Measurements from ENCODE around the gene PTH1R. TPM values are rescaled to one million over a fixed set of nuclear protein-coding genes. Genes with fewer than 3 reads are reported as not detected.

PTH1R gene
- total and polyA plus RNA-seq, 11 donors, result 2.1 to 23.4 (median 6.5) TPM

DNA sequence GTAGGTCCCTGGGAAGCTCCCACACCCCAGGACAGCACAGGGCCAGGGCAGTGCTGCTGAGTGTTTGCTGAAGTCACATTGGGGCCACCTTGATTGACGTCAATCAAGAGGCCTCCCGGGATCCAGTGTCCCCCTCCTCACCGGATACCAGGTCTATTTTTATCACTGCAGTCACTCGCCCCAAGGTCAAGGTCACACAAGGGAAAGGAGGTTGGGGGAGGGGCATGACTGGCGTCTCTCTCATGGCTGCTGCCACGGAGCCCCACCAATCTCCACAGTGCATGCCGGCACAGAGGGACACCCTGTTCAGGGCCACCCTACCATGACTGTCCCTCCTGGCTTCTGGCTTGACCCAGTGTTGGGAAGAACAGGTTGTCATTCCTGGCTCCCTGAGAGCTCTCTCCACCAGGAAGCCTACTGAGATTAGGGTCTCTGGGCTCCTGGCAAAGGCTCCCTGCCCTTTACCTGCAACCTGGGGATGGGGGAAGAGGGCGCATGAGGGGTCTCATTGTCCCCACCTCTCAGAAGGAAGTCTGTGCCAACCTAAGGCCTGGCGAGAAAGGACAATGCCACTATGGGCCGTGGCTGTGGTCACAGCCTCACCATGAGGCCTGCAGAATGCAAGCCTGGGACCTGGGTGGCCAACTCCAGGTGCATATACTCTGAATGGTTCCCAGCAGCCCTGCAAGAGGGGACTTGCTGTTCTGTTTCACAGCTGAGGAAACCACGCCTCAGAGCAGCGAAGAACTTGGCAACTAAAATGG lies 15.7 kb upstream of the PTH1R start:
- H3K27me3 ChIP-seq, result no peaks in the 10 kb centered on the region
- TF ChIP-seq CTCF (IDR thresholded peaks at IDR 0.05), result no peak
- TF ChIP-seq POLR2A (IDR thresholded peaks at IDR 0.05), result peak in 1 of 2 donors; percentile 28
- H3K9me3 ChIP-seq, result no peaks in the 10 kb centered on the region
- intact Hi-C loops (cut with DNase I), result loop anchor here in 3 of 10 donors (5.0 to 10.0 kb wide), 3 partner anchors 157 to 463 kb away; partner anchors contain the start of gene TMIE (in 1 of the 3)
- H3K4me1 ChIP-seq, result peaks cover 0 to 59% (median 9%) of the 10 kb centered on the region in 12 donors
- H3K4me3 ChIP-seq, result peak overlapping the region; percentile 49 to 86 (median 64)
- peak; percentile 16 to 46 (median 26) for ATAC-seq
- peak overlapping the region; percentile 83 to 100 (median 96) for H3K27ac ChIP-seq
- peaks cover 0 to 41% (median 30%) of the 10 kb centered on the region in 9 donors for H3K36me3 ChIP-seq
- DNase-seq, result peak; percentile 75 to 87 (median 79)
- WGBS, 4 donors, result 32 to 45% (median 39%) methylated on average over 10 to 12 of the region's 12 CpGs

DNA sequence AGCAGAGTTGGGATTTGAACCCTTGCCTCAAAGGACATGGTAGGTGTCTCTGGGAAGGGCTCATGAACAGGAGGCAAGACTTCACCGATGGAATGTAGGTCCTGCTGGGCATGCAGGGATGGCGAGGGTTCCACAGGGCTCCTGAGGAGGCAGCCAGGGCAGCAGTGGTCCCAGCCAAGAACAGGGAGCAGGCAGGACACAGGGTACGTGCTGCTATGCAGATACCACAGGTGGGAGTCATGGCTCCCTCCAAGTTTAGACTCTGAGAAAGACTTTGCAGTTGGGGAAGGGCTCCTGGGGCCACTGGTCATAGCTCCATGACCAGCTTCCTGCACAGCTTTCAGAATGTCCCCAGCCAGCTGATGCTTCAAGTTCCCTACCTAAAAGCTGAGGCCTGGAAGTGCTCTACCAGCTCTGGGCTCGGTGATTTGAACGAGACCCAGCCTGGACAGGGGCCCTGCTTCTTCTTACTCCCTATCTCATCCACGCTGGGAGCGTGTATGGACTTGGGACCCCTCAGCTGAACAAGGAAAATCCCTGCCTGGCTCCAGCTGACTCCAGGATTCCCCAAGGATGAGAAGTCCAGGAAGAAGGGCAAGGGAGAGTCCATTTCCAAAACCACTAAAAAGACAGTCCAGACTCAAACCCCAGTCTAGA lies 15.0 kb upstream of the PTH1R start:
- no peak for TF ChIP-seq POLR2A (IDR thresholded peaks at IDR 0.05)
- TF ChIP-seq CTCF (IDR thresholded peaks at IDR 0.05), result no peak
- WGBS, 4 donors, result 44 to 56% (median 52%) methylated on average over 7 of the region's 7 CpGs
- no peaks in the 10 kb centered on the region for H3K9me3 ChIP-seq
- peaks cover 5 to 66% (median 16%) of the 10 kb centered on the region in 12 donors for H3K4me1 ChIP-seq
- ATAC-seq, result no peak
- H3K36me3 ChIP-seq, result peaks cover 0 to 34% (median 23%) of the 10 kb centered on the region in 9 donors
- H3K4me3 ChIP-seq, result peak overlapping the region; percentile 49 to 86 (median 64)
- peak; percentile 11 to 55 (median 32) for DNase-seq
- intact Hi-C loops (cut with DNase I), result loop anchor here in 3 of 10 donors (5.0 to 10.0 kb wide), 3 partner anchors 158 to 462 kb away; partner anchors contain the start of gene TMIE (in 1 of the 3)
- no peaks in the 10 kb centered on the region for H3K27me3 ChIP-seq
- H3K27ac ChIP-seq, result peak overlapping the region; percentile 83 to 100 (median 96)

- intact Hi-C loops (cut with DNase I), result loop anchor here in 3 of 10 donors (5.0 to 10.0 kb wide), 3 partner anchors 159 to 461 kb away; partner anchors contain the start of gene TMIE (in 1 of the 3)
- DNase-seq (peak; percentile 70 to 91 (median 82)), ATAC-seq (peak; percentile 47 to 62 (median 57))
- Histone ChIP-seq H3K9me3 (no peaks in the 10 kb centered on the region), H3K27ac (peak within 1 kb of the TSS; percentile 83 to 100 (median 96)), H3K27me3 (no peaks in the 10 kb centered on the region), H3K4me1 (peaks cover 13 to 73% (median 24%) of the 10 kb centered on the region in 12 donors), H3K36me3 (peaks cover 0 to 25% (median 16%) of the 10 kb centered on the region in 9 donors), H3K4me3 (peak within 1 kb of the TSS; percentile 49 to 86 (median 64))
- TF ChIP-seq CTCF (IDR thresholded peaks at IDR 0.05), result no peak
- TF ChIP-seq POLR2A (IDR thresholded peaks at IDR 0.05), result peak in 1 of 2 donors; percentile 67
- 41 to 60% (median 49%) methylated on average over 7 of the region's 7 CpGs for WGBS, 4 donors
Measured at GRCh38 chr3:46863261-46863782, 14.2 kb upstream of the PTH1R start, which contains the start of gene MYL3. MYL3 (minus strand) TSS chr3:46863444; CDS start chr3:46863390, 54 bp downstream.

All from heart left ventricle (tissue), 16 donors.